Measurements from ENCODE around the gene CCDC102B.

CCDC102B gene

DNA sequence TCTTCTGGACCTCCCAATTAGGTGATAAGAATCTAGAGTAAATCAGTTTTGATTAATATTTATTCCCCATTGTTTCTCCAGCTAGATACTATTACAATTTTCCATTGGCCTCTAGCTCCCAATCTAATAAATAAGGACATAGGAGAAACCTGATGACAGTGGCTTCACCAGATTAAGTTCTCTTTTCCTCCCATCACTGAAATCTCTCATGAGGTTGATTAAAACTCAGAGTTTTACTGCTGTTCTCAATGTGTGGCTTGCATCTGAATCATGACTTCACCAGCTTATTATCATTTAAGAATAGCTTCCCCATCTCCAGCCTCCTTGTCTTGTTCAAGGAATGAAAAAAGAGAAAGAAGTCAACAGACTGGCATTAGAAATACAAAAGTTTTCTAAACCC is 3.9 kb upstream of the CCDC102B start:
- Mint-ChIP-seq H3K4me1 (ENCODE audit: low read depth) (no peaks in the 10 kb centered on the region), H3K4me3 (no peak overlapping the region), H3K9me3 (no peaks in the 10 kb centered on the region), H3K27me3 (no peaks in the 10 kb centered on the region), H3K27ac (no peak overlapping the region), H3K36me3 (ENCODE audit: low read depth) (no peaks in the 10 kb centered on the region)
- intact Hi-C loops (cut with micrococcal nuclease), result no loop called here

GRCh38 chr18:68796936-68797690 is 767 bp upstream of the CCDC102B start:
- intact Hi-C loops (cut with micrococcal nuclease), result no loop called here
- no peak overlapping the region for H3K27ac Mint-ChIP-seq
- H3K4me1 Mint-ChIP-seq (ENCODE audit: low read depth), result no peaks in the 10 kb centered on the region
- H3K9me3 Mint-ChIP-seq, result no peaks in the 10 kb centered on the region
- H3K36me3 Mint-ChIP-seq (ENCODE audit: low read depth), result no peaks in the 10 kb centered on the region
- no peak overlapping the region for H3K4me3 Mint-ChIP-seq
- no peaks in the 10 kb centered on the region for H3K27me3 Mint-ChIP-seq

DNA sequence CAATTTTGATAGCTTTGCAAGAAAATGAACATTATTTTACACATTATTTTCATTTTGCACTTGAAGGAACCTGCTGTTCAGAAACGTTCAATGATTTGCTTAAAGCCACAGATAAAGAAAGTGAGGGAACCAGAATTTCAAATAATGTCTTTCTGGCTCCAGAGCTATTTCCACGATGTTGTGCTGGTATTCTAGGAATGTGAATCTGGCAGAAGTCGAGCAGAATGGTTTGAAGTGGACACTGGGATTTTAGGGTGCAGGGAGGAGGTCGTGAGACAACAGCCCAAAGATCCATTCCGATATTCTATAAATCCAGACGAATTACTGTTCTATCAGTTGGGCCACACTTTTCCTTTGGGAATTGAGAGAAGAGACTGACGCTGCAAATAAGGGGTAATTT is 2.2 kb downstream of the CCDC102B start:
- intact Hi-C loops (cut with micrococcal nuclease), result no loop called here
- Mint-ChIP-seq H3K4me3 (no peak overlapping the region), H3K27ac (no peak overlapping the region)

DNA sequence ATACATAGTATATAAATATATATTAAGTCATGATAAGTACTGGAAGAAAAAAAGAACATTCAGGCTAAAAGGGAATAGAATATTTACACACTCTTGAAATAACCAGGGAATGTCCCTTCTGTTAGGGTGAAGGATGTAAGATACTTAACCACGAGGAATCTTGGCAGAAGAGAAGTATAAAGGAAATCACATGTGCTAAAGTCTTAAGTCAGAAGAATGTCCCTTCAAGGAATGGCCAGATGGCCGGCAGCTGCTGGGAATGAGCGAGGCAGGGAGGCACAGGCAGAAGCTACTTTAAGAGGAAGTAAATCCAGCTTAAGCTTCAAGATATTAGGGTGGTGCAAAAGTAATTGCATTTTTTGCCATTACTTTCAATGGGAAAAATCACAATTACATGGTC is 5.5 kb downstream of the CCDC102B start:
- H3K36me3 Mint-ChIP-seq (ENCODE audit: low read depth), result no peaks in the 10 kb centered on the region
- H3K27me3 Mint-ChIP-seq, result no peaks in the 10 kb centered on the region
- no peak overlapping the region for H3K27ac Mint-ChIP-seq
- intact Hi-C loops (cut with micrococcal nuclease), result no loop called here
- no peaks in the 10 kb centered on the region for H3K9me3 Mint-ChIP-seq
- no peak overlapping the region for H3K4me3 Mint-ChIP-seq
- H3K4me1 Mint-ChIP-seq (ENCODE audit: low read depth), result no peaks in the 10 kb centered on the region

More for the DNA sequence above, 2.2 kb downstream of the CCDC102B start:
- Mint-ChIP-seq H3K36me3 (ENCODE audit: low read depth) (no peaks in the 10 kb centered on the region), H3K27me3 (no peaks in the 10 kb centered on the region), H3K9me3 (no peaks in the 10 kb centered on the region), H3K4me1 (ENCODE audit: low read depth) (no peaks in the 10 kb centered on the region)

DNA sequence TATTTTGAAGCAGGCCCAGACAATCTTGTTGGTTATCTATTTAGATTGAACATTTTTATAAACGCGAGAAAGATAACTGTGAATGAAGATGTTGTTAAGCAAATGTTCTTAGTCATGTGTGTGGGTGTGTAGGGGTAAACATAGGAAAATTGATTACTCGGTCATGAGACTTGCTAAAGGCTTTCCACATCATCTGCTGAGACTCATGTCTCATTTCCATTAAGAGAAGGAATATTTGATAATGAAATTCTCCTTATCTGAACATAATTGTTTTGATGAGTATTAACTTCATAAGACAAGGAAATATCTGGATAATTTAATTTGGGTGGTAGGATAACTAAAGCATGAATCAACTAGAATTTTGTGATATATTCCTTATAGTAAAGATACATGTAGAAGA is 19.7 kb downstream of the CCDC102B start:
- H3K4me3 Mint-ChIP-seq, result no peak overlapping the region
- H3K36me3 Mint-ChIP-seq (ENCODE audit: low read depth), result no peaks in the 10 kb centered on the region
- intact Hi-C loops (cut with micrococcal nuclease), result no loop called here
- H3K27ac Mint-ChIP-seq, result no peak overlapping the region
- H3K9me3 Mint-ChIP-seq, result no peaks in the 10 kb centered on the region
- H3K27me3 Mint-ChIP-seq, result peaks cover 5% of the 10 kb centered on the region
- H3K4me1 Mint-ChIP-seq (ENCODE audit: low read depth), result no peaks in the 10 kb centered on the region

GRCh38 chr18:68818584-68818983 is 20.7 kb downstream of the CCDC102B start:
- Mint-ChIP-seq H3K27ac (no peak overlapping the region), H3K9me3 (no peaks in the 10 kb centered on the region), H3K4me1 (ENCODE audit: low read depth) (no peaks in the 10 kb centered on the region), H3K36me3 (ENCODE audit: low read depth) (no peaks in the 10 kb centered on the region), H3K27me3 (no peaks in the 10 kb centered on the region), H3K4me3 (no peak overlapping the region)
- intact Hi-C loops (cut with micrococcal nuclease), result no loop called here

GRCh38 chr18:68822926-68823325 is 25.0 kb downstream of the CCDC102B start:
- no peaks in the 10 kb centered on the region for H3K36me3 Mint-ChIP-seq (ENCODE audit: low read depth)

GRCh38 chr18:68826121-68826520 is 28.2 kb downstream of the CCDC102B start:
- Mint-ChIP-seq H3K27ac (no peak overlapping the region), H3K4me1 (ENCODE audit: low read depth) (no peaks in the 10 kb centered on the region), H3K27me3 (no peaks in the 10 kb centered on the region), H3K9me3 (no peaks in the 10 kb centered on the region), H3K4me3 (no peak overlapping the region), H3K36me3 (ENCODE audit: low read depth) (no peaks in the 10 kb centered on the region)
- intact Hi-C loops (cut with micrococcal nuclease), result no loop called here

More at GRCh38 chr18:68822926-68823325, 25.0 kb downstream of the CCDC102B start:
- intact Hi-C loops (cut with micrococcal nuclease), result no loop called here
- no peaks in the 10 kb centered on the region for H3K27me3 Mint-ChIP-seq
- H3K4me1 Mint-ChIP-seq (ENCODE audit: low read depth), result no peaks in the 10 kb centered on the region
- no peak overlapping the region for H3K27ac Mint-ChIP-seq
- H3K4me3 Mint-ChIP-seq, result no peak overlapping the region
- H3K9me3 Mint-ChIP-seq, result no peaks in the 10 kb centered on the region

GRCh38 chr18:68830256-68831045 is 32.6 kb downstream of the CCDC102B start:
- H3K4me1 Mint-ChIP-seq (ENCODE audit: low read depth), result no peaks in the 10 kb centered on the region
- H3K36me3 Mint-ChIP-seq (ENCODE audit: low read depth), result no peaks in the 10 kb centered on the region
- no peaks in the 10 kb centered on the region for H3K27me3 Mint-ChIP-seq
- no peak overlapping the region for H3K27ac Mint-ChIP-seq
- no peak overlapping the region for H3K4me3 Mint-ChIP-seq
- no peaks in the 10 kb centered on the region for H3K9me3 Mint-ChIP-seq
- intact Hi-C loops (cut with micrococcal nuclease), result loop anchor here (10.0 kb wide), 1 partner anchor 1114 kb away; the partner anchor contains the start of gene CD226

DNA sequence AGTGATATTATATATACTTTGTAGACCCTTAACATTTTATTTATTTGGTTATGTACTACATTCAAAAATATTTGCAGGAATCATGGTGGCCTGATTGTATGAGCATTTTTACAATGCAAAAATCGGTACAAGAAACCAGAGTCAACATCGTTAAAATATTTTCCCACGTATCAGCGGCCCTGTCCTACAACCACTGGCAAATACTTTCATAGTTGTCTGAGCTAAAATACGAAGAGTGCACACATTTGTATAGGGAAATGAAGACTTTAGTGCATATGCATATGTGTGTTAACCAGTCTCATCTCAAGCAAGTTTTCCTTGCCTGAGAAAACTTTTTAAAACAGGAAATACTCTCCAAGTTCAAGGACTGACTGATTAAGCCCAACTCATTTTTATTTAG is 35.9 kb downstream of the CCDC102B start:
- Mint-ChIP-seq H3K27ac (no peak overlapping the region), H3K36me3 (ENCODE audit: low read depth) (no peaks in the 10 kb centered on the region), H3K4me3 (no peak overlapping the region), H3K4me1 (ENCODE audit: low read depth) (peaks cover 18% of the 10 kb centered on the region), H3K27me3 (no peaks in the 10 kb centered on the region), H3K9me3 (no peaks in the 10 kb centered on the region)
- intact Hi-C loops (cut with micrococcal nuclease), result loop anchor here (10.0 kb wide), 1 partner anchor 1111 kb away; the partner anchor contains the start of gene CD226

DNA sequence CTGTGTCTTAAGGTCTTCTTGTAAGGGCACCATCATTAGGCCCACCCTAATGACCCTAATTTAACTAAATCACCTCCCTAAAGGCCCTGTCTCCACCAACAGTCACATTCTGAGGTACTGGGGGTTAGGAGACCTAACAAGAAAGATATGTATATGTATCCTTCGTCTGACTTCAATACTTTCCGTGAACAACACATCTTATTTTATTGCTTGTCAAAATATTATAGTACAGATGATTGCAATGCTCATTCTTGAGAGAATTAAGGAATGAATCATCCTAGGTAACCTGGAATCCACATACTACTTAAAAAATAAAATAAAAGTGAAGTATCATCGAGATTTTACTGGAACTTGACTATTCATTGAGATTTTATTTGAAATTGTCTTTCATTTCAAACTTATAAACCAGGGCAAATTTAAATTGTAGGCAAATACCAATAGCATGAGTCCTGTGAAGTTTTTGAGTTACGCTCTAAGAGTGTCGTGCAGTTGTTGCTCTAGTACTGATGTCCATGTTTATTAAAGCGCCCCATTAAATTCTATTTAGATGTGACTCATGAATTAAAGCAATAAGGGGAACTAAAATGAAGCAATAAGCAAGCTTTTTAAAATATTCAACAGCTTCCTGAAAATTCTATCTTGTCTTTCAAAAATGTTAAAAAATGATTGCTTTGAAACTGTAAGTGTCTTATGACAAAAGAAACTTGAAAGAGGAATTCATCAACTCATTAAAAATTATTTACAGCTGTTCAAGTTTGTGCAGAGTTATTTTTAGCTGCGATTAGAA is 40.0 kb downstream of the CCDC102B start:
- H3K9me3 Mint-ChIP-seq, result no peaks in the 10 kb centered on the region
- H3K4me1 Mint-ChIP-seq (ENCODE audit: low read depth), result peaks cover 42% of the 10 kb centered on the region
- intact Hi-C loops (cut with micrococcal nuclease), result loop anchor here (10.0 kb wide), 1 partner anchor 1107 kb away; the partner anchor contains the start of gene CD226
- peak overlapping the region; percentile 20 for H3K4me3 Mint-ChIP-seq
- peak overlapping the region; percentile 71 for H3K27ac Mint-ChIP-seq
- no peaks in the 10 kb centered on the region for H3K27me3 Mint-ChIP-seq
- H3K36me3 Mint-ChIP-seq (ENCODE audit: low read depth), result no peaks in the 10 kb centered on the region

DNA sequence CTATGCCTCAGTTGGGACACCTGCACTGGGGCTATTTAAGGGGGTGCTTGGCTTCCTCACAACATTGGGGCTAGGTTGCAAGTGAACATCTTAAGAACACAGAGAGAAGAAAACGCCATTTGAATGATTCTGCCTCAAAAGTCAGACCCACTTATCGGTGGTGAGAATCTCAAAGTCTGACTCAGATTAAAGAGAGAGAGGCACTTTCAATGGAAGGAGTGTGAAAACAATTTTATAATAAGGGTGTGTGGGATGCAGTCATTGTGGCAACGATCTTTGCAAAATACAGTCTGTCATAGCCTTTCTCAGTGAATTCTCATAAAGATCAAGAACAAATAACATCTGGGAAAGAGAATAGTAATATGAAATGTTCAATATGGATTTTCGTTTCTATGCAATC is 41.8 kb downstream of the CCDC102B start:
- peak overlapping the region; percentile 4 for H3K4me3 Mint-ChIP-seq
- H3K4me1 Mint-ChIP-seq (ENCODE audit: low read depth), result peaks cover 42% of the 10 kb centered on the region
- no peaks in the 10 kb centered on the region for H3K9me3 Mint-ChIP-seq
- H3K27ac Mint-ChIP-seq, result peak overlapping the region; percentile 53
- no peaks in the 10 kb centered on the region for H3K27me3 Mint-ChIP-seq
- intact Hi-C loops (cut with micrococcal nuclease), result loop anchor here (10.0 kb wide), 1 partner anchor 1105 kb away; the partner anchor contains the start of gene CD226
- no peaks in the 10 kb centered on the region for H3K36me3 Mint-ChIP-seq (ENCODE audit: low read depth)

DNA sequence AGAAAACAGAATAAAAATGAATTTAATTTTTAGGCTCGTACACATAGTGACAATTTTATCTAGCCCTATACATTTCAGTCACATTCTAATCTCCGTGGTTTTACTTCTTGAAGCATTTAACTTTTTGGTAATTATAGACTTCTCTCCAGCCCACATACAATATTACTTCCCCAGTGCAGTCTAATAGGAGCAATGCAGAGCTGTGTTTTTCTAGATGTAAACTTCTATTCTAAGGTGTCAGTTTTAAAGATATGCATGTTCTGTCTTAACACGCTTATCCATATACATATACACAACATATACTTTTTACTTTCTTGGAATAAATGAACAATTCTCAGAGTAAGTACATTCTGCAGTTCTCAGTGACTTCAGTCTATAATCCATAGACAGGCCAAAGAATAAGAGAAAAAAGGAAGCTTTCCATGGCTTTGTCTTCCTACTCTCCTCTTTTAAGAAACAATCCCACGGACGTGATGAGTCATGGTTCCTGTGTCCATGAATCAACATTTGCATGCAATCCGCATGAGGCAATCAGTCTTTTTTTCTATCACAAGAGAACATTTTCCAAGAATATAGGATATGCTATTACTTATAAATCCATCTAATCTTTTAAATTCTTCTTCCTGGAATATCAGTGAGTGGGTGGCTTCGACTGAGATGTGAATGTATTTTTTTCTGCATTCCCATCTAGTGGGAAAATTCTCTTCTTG is 42.8 kb downstream of the CCDC102B start:
- H3K36me3 Mint-ChIP-seq (ENCODE audit: low read depth), result no peaks in the 10 kb centered on the region
- no peaks in the 10 kb centered on the region for H3K27me3 Mint-ChIP-seq
- H3K4me3 Mint-ChIP-seq, result no peak overlapping the region
- no peaks in the 10 kb centered on the region for H3K9me3 Mint-ChIP-seq
- peak overlapping the region; percentile 63 for H3K27ac Mint-ChIP-seq
- intact Hi-C loops (cut with micrococcal nuclease), result no loop called here
- H3K4me1 Mint-ChIP-seq (ENCODE audit: low read depth), result peaks cover 42% of the 10 kb centered on the region
